ENCODE measurements around the gene SOCS7.

SOCS7 gene, protein sequence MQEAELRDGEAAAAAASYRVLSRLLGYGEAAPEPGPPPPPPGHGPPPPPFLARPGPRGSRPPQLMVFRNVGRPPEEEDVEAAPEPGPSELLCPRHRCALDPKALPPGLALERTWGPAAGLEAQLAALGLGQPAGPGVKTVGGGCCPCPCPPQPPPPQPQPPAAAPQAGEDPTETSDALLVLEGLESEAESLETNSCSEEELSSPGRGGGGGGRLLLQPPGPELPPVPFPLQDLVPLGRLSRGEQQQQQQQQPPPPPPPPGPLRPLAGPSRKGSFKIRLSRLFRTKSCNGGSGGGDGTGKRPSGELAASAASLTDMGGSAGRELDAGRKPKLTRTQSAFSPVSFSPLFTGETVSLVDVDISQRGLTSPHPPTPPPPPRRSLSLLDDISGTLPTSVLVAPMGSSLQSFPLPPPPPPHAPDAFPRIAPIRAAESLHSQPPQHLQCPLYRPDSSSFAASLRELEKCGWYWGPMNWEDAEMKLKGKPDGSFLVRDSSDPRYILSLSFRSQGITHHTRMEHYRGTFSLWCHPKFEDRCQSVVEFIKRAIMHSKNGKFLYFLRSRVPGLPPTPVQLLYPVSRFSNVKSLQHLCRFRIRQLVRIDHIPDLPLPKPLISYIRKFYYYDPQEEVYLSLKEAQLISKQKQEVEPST

DNA sequence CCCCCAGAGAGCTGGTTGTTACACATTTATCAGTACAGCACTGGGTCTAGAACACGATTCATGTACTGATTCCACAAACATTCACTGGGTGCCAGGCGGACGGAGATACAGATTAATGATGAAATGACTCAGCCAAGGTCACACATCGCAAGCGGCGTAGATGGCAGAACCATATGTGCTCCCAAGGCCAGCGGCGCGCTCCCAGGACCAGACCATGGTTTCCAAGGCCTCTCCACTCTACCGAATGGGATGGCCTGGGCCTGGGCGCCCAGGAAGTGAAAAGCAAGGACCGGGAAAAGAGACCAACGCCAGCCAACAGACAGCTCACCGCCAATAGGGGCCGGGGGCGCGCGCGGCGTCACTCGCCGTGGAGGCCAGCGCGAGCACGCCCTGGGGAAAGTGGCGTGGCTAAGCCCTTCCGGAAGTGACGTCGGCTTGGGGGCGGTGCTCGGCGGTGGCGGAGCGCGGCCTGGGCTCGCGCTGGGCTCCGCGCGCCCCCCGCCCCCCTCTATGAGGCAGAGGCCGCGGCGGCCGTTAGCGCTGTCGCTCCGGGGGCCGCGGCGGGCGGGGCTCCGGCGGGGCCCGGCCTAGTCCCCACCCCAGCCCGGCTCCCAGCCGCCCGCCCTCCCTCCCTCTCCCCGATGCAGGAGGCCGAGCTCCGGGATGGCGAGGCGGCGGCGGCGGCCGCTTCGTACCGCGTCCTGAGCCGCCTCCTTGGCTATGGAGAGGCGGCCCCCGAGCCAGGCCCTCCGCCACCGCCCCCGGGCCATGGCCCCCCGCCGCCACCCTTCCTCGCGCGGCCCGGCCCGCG, at the start of gene SOCS7:
SOCS7 (plus strand) TSS at position 433 of the 811 bp plus-strand sequence; CDS start at position 642, 209 bp downstream.
- DNase-seq = peak; percentile 85 to 88

GRCh38 chr17:38315497-38315896, 36.1 kb upstream of the SOCS7 start:
- DNase-seq = no peak

DNA sequence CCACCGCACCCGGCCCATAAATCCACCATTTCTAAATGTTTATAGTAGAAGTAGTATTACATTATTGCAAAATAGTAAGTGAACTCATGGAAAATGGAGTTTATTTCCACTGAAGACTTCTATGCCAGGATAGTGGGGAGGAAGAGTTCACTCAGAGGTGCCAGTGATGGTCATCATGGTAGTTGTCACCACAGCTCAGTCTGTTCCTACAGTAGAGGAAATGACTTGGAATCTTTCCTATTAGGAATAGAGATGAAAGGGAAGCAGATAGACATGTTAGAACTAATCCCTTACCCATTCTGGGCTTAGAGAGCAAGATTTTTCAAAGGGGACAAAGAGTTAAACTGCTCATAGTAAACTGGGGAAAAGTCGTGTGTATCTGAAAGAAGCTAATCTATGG, 34.6 kb upstream of the SOCS7 start:
- DNase-seq = no peak

- no peak for DNase-seq
Observed at GRCh38 chr17:38320482-38320881, 31.2 kb upstream of the SOCS7 start.

GRCh38 chr17:38322156-38322779, 29.4 kb upstream of the SOCS7 start:
- DNase-seq = peak in 1 of 2 donors; percentile 21

GRCh38 chr17:38322897-38323296, 28.7 kb upstream of the SOCS7 start:
- no peak for DNase-seq

DNA sequence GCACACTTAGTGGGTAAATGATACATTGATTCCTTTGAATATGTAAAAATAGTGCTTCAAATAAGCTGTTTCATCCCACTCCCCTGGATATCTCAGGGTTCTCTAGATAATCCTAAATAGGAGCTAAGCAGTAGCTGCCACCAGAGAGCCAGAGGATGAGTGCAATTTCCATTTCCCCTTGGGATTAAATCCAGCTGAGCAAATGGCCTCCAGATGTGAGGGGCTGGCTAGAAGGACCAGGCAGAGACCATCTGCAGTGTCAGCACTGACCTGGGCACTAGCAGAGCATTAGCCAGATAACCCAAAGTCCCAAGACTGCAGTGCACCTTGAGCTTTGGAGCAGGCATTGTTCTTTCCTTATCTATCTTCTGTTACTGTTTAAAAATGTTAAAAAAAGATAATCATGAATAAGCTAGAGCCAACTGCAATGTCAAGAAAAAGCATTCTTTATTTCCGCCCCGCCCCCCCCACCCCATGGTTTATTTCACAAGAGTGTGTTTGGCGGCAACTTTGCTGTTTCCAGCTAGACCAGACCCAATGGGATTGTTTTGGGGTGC, 27.4 kb upstream of the SOCS7 start:
- no peak for DNase-seq

GRCh38 chr17:38324772-38325171, 26.9 kb upstream of the SOCS7 start:
- no peak for DNase-seq

GRCh38 chr17:38325221-38325851, 26.3 kb upstream of the SOCS7 start:
- peak in 1 of 2 donors; percentile 40 for DNase-seq

DNA sequence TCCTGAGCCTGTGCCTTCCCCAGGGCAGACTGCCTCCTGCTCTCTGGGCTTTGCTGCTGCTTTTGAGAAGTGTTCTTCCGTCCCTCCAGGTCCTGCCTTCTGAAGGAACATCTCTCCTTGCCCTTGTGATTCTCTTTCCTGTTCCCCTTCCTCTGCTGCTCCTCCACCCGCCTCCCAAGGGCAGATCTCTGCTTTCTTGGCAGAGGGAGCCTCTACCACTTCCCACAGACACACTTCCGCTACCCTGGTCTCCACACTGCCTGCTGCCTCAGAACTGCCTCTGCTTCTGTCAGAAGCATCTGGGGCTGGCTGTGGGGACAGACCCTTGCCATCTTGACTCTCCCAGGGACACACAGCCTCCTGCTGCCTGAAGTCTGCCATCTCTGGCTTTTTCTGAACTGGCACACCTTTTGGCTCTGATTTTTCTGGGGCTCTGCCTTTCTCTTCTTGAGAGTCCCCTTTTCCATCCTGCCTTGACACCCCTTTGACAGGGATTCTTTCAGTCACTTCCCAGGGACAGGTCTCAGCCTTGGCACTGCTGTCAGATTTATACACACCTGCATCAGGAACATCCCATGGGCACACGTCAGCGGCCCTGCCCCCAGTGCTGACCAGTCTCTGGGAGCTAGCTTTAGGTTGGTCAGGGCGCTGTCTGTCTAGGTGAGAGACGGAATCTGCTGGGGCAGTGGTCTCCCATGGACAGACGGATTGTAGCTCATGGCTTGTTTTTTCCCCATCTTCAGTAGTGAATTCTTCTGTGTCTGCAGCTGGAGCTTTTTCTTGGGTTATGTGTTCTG, 24.4 kb upstream of the SOCS7 start:
- peak; percentile 35 to 57 for DNase-seq

GRCh38 chr17:38327936-38328335, 23.7 kb upstream of the SOCS7 start:
- DNase-seq = no peak

GRCh38 chr17:38328620-38329019, 23.0 kb upstream of the SOCS7 start:
- DNase-seq = no peak

DNA sequence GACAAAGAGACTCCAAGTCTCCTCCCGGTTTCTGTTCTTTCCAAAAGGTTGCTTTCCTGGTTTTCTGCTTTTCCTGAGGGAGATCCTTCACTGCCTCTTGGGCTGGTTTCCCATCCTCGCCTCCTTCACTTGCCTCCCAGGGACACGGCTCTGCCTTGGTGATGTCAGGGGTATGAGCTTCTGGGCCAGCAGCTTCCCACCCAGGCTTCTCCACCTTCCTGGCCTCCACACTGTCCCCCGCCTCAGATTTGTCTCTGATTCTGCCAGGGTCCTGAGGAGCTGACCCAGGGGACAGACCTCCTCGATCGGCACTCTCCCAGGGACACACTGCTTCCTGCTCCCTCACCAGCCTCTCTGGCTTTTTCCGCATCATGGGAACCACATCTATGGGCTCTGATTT, 22.4 kb upstream of the SOCS7 start:
- DNase-seq = no peak

DNA sequence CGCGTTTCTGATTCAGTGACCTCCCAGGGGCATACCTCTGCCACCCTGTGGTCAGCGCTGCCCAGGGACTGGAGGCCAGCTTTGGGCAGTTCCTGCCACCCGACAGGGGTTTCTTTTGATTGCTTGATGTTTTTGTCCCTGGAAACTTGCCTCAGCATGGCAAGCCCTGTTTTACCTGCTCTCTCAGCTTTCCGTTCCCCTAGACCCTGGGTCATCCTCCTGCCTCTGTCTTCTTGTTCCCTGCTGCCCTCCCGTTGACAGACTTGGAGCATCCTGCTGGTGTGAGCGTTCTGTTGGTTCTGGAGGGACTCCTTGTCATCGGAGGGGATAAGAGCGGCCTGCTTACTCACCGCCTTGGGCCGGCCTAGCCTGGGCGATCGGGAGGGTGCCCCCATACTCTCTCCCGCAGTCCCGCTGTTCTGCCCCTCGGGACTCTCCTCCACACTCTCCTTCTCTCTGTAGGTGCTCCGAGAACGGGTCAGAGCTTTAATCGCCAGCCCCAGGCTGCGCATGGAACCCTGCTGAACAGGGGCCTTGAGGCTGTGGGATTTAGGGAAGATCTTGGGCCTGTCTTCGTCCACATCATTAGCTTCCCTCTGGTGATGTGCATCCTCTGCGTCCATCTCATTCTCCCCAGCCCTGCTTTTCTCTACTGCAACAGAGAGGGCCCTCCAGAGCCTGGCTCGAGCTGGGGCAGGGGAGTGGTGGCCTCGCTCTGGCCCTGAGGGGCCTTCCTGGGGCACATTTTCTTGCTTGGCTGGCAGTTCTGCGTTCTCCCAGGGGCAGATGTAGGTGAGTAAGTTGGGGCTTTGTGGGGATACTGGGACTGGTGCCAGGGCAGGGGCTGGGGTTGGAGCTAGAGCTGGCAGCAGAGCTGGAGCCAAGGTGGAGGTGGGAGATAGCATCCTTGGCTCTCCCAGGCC, 21.6 kb upstream of the SOCS7 start:
- DNase-seq = no peak

DNA sequence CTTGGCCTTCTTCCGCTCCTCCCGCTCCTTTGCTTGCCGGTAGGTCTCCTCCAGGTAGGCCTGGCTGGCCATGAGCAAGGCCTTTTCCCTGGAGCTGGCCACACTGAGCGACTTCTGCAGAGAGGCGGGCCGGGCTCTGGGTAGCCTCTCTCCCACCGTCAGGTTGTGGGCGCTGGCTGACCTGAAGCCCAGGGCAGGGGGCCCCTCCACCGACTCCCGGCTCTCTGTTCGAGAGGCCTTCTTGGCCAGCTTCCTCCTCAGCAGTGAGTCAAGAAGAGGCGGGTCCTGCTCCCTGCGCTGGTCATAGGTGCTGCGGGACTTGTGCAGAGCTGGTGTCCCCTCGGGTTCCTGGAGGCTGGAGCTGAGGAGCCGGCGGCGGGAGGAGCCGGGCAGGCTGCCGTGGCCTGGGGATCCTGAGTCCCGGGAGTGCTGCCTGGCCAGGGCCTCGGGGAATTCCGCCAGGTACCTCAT, 20.7 kb upstream of the SOCS7 start:
- no peak for DNase-seq

DNA sequence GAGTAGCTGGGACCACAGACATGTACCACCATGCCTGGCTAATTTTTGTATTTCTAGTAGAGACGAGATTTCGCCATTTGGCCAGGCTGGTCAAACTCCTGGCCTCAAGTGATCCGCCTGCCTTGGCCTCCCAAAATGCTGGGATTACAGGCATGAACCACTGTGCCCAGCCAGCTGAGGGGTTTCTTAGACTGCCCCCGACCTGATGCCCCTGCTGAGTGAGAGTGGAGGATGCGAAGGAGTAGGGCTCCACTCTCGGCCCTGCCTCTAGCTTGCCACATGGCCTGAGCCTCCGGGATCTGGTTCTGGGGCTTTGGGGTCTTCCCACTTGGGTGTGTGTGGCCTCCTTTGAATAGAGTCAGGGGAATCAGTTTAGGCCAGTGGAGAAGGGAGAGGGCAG, 18.9 kb upstream of the SOCS7 start:
- no peak for DNase-seq

DNA sequence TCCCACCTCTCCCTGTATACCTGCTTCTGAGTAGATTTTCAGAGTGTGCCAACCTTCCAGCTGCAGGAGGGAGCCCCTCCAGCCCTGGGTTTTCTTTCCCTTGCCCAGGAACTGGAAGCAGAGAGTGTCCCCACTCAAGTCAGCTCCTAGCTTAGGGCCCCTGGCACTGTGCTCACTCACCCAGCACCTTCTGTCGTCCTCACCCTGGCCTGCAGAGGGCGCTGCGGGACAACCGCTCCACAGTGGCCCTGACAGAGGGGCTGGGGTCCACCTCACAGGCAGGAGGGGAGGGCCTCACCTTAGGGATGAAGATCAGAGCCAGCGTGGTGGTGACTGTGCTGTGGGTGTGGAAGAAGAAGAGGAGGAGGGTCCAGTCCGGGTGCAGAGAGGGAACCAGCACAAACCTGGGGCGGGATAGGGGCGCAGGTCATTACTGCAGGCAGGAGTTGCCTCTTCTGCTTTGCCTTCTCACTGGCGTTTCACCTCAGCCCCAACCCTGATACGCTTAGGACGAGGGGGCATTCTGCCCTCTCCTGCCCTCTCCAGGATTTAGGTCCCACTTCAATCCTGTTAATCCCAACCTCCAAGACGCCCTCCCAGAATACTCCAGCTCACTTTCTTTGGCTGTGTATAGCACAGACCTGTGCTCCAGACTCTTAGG, 17.9 kb upstream of the SOCS7 start:
- DNase-seq = peak in 1 of 2 donors; percentile 11

GRCh38 chr17:38334480-38335364, 16.9 kb upstream of the SOCS7 start:
- no peak for DNase-seq
